Thoracic aorta (tissue), 2 donors: Measurements from ENCODE around the gene RGS14. TPM values are rescaled to one million over a fixed set of nuclear protein-coding genes. Genes with fewer than 3 reads are reported as not detected.
A peak's percentile ranks its signal among the peaks of the same experiment; 100 is the strongest.

Experiments used
- ATAC-seq: fragments of 150-250 bp; one replicate; pipeline ENCODE4 v1.8.0; 2017; ENCODE audit warnings: low read depth; ENCODE audit not compliant: insufficient number of reproducible peaks, low FRiP score
- DNase-seq: peaks from one replicate; pipeline ENCODE4 v3.0.0-alpha.2; 2020; ENCODE audit warnings: low spot score
- H3K27ac ChIP-seq, 2 donors: fragments of 200-600 bp; sonication (generic); 1 replicate in 1 of 2; 2 replicates in 1 of 2; pipeline ENCODE4 v1.5.1; 2016; ENCODE audit warnings: mild to moderate bottlenecking in 2 of 2, moderate library complexity in 2 of 2
- H3K27me3 ChIP-seq: fragments of 200-600 bp; sonication (generic); replicated peaks from 2 replicates; pipeline ENCODE4 v1.6.0; 2016; ENCODE audit warnings: mild to moderate bottlenecking; ENCODE audit not compliant: insufficient read depth
- H3K36me3 ChIP-seq: fragments of 200-600 bp; sonication (generic); one replicate; pipeline ENCODE4 v1.5.1; 2016
- H3K4me1 ChIP-seq, 2 donors: fragments of 200-600 bp; sonication (generic); 1 replicate in 1 of 2; 2 replicates in 1 of 2; pipeline versions ENCODE4 v1.5.1 to v1.6.0; 2016; ENCODE audit warnings: low read depth in 2 of 2, mild to moderate bottlenecking in 1 of 2; ENCODE audit not compliant: control insufficient read depth in 1 of 2
- H3K4me3 ChIP-seq: fragments of 200-600 bp; sonication (generic); 2 replicates; pipeline ENCODE4 v1.5.1; 2016; ENCODE audit warnings: mild to moderate bottlenecking
- H3K9me3 ChIP-seq: fragments of 200-600 bp; sonication (generic); 2 replicates; pipeline ENCODE4 v1.5.1; 2016
- CTCF ChIP-seq: fragments of 200-600 bp; sonication (generic); IDR thresholded peaks from one replicate; pipeline ENCODE4 v1.5.1; 2019; ENCODE audit warnings: antibody characterized with exemption
- total RNA-seq, 2 donors: library from RNA; depleted of rRNA; stranded (reverse); fragments of >200 nt; gene quantifications; one replicate each; pipeline versions ENCODE4 v1.1.0 to v1.2.3, GENCODE V29; 2016

The RGS14 gene
- total RNA-seq, 2 donors from 2014 or later = 4.9 to 12.6 TPM

- ATAC-seq (no peak), DNase-seq (no peak)
- H3K36me3 ChIP-seq = no peaks in the 10 kb centered on the region
- peaks cover 6 to 11% of the 10 kb centered on the region in 2 donors for H3K4me1 ChIP-seq
- no peak overlapping the region for H3K27ac ChIP-seq
- H3K4me3 ChIP-seq = no peak overlapping the region
- no peaks in the 10 kb centered on the region for H3K27me3 ChIP-seq
- TF ChIP-seq CTCF = no peak
- H3K9me3 ChIP-seq = no peaks in the 10 kb centered on the region
These were observed 2.4 kb upstream of the RGS14 start for GRCh38 chr5:177355162-177355867.

DNA sequence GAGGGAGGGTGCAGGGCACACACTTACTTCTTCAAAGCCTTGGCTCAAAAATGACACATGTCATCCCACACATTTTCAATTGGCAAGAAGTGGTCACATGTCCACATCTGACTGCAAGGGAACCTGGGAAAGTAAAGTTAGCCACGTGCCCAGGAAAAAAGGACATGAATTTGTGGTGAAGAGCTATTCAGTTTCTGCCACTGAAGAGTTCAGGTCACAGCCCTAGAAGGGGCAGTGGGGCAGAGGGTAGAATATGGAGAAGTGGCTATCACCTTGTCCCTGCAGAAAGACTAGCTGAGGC lies 1.9 kb upstream of the RGS14 start:
- no peak for TF ChIP-seq CTCF
- Histone ChIP-seq H3K4me1 (peaks cover under 1 to 6% of the 10 kb centered on the region in 2 donors), H3K4me3 (no peak overlapping the region), H3K36me3 (no peaks in the 10 kb centered on the region), H3K27ac (no peak overlapping the region), H3K27me3 (no peaks in the 10 kb centered on the region), H3K9me3 (no peaks in the 10 kb centered on the region)
- ATAC-seq (no peak), DNase-seq (no peak)

GRCh38 chr5:177356746-177357145 lies 978 bp upstream of the RGS14 start:
- Histone ChIP-seq H3K9me3 (no peaks in the 10 kb centered on the region), H3K4me1 (peaks cover 0 to 4% of the 10 kb centered on the region in 2 donors), H3K36me3 (no peaks in the 10 kb centered on the region), H3K27ac (no peak overlapping the region), H3K27me3 (no peaks in the 10 kb centered on the region), H3K4me3 (no peak overlapping the region)
- TF ChIP-seq CTCF = no peak
- ATAC-seq (no peak), DNase-seq (no peak)

DNA sequence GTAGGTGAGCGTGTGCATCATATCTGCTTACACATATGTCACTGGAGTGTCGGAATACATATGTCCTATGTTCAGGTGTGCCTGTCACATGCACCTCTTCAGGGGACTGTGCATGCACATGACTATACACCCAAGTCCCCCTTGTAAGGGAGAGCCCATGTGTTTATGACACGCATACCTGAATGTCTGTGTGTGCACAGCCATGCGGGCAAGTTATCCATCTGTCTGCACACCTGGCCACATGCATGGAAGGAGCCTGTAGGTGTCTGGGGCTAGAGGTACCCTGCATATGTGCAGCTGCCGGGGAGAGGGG lies 622 bp upstream of the RGS14 start:
- TF ChIP-seq CTCF = no peak
- no peak for ATAC-seq
- H3K27ac ChIP-seq = no peak overlapping the region
- DNase-seq = no peak
- no peak overlapping the region for H3K4me3 ChIP-seq
- H3K4me1 ChIP-seq = peaks cover 0 to 2% of the 10 kb centered on the region in 2 donors
- no peaks in the 10 kb centered on the region for H3K9me3 ChIP-seq
- H3K27me3 ChIP-seq = no peaks in the 10 kb centered on the region
- H3K36me3 ChIP-seq = no peaks in the 10 kb centered on the region

DNA sequence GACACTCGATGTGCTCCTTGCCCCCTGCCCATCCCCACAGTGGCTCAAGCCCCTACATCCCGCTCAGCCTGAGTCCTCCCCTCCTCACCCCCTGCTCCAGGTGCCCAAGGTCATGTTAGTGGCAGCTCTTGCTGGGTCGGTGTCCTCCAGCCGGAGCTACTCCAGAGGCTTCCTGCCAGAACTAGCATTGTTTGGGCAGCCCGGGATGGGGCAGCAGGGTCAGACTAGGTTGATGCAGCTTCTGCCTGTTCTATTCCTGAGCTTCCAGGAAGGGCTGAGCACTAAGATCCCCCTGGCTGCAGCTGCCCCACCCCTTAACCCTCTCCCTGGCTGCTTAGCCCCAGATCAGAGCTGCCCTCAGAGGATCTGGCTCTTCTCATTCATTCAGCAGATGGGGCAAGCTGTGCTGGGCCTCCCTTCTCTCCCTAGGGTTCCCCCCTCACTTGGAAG lies 671 bp downstream of the RGS14 start:
- Histone ChIP-seq H3K4me1 (peaks cover 6 to 8% of the 10 kb centered on the region in 2 donors), H3K36me3 (no peaks in the 10 kb centered on the region), H3K27me3 (no peaks in the 10 kb centered on the region), H3K27ac (no peak overlapping the region), H3K4me3 (peak overlapping the region; percentile 63), H3K9me3 (no peaks in the 10 kb centered on the region)
- ATAC-seq = no peak
- no peak for TF ChIP-seq CTCF
- DNase-seq = no peak
